HG02759 (cell line): ENCODE results near the gene TSPAN15.
A peak's percentile ranks its signal among the peaks of the same experiment; 100 is the strongest.

ENCODE experiments used
- ATAC-seq: cut with Tn5 transposase; IDR thresholded peaks from one replicate; pipeline ENCODE4 v1.9.1; 2021; ENCODE audit warnings: mild to moderate bottlenecking, moderate library complexity; ENCODE audit not compliant: unreplicated experiment

Gene TSPAN15

DNA sequence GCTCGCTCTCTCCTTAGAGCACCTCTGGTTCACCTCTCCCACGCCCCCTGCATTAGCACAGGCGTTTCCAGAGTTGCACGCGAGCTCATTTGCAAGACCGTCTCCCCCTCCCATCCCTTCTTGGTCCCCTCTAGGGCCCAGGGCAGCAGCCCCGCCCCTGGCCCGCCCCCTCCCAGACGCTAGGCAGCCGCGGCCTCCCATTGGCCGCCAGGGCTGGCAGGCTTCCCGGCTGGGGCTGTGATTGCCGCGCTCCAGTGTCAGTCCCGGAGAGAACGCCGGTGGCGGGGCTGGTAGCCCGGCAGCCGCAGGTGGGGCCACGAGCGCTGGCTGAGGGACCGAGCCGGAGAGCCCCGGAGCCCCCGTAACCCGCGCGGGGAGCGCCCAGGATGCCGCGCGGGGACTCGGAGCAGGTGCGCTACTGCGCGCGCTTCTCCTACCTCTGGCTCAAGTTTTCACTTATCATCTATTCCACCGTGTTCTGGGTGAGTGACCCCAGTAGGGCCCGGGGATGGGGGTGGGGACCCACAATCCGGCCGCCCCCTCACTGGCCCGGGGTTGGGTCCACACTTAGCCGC, at the start of gene TSPAN15:
Gene TSPAN15, plus strand, starts transcription at position 257 of the 575 bp plus-strand sequence. Its CDS starts 130 bp downstream, at position 387.
- ATAC-seq = peak; percentile 94

DNA sequence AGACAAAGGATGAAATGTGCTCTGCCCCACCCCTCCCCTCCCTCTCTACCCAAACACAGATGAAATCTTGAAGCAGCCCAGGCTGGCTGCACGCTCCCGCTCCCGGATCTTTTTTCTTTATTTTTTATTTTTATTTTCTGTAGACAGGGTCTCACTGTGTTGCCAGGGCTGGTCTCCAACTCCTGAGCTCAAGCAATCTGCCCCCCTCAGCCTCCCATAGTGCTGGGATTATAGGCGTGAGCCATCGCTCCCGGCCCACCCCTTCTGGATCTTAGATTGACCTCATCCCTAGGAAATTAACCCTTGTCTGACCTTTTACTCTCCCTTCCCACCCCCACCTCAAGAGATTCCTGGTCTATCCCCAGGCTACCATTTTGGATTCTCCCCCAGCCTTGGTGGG, 48.9 kb upstream of the TSPAN15 start:
- no peak for ATAC-seq

- ATAC-seq = no peak
Observed at GRCh38 chr10:69403066-69403465, 48.2 kb upstream of the TSPAN15 start.

- no peak for ATAC-seq
Observed at GRCh38 chr10:69403519-69403918, 47.7 kb upstream of the TSPAN15 start.

DNA sequence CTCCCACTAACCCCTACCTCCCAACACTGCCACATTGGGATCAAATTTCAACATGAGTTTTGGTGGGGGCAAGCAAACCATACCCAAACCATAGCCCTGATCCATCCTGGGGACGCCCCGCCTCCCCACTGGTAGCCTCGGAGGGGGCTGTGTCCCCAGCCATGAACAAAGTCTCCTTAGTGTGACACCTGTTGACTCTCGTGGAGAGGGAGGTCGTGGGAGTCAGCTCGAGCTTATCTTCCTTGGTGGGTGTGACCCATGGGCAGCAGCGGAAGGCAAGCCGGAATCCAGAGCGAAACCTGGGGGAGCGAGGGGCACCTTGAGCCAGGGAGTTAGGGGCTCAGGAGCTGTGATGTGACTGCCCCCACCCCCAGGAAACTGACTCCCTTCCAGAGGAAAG, 46.5 kb upstream of the TSPAN15 start:
- no peak for ATAC-seq

DNA sequence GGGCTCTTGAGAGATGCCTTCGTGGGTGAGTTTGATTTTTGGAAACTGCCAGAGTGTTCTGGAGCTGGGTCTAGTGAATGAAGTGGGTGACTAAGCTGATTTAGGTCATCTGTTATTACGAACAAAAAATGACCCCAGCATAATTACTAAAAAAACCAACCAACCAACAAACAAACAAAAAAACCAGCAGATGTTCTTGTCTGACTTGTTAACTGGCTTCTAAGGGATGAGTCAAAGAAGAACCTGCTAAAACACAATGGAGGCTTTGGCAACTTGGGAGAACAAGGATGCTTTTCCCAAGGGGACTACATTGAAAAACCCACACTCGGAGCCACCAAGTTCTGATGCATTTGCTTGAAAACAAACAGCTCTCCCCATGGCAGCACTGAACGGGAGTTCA, 46.0 kb upstream of the TSPAN15 start:
- no peak for ATAC-seq

DNA sequence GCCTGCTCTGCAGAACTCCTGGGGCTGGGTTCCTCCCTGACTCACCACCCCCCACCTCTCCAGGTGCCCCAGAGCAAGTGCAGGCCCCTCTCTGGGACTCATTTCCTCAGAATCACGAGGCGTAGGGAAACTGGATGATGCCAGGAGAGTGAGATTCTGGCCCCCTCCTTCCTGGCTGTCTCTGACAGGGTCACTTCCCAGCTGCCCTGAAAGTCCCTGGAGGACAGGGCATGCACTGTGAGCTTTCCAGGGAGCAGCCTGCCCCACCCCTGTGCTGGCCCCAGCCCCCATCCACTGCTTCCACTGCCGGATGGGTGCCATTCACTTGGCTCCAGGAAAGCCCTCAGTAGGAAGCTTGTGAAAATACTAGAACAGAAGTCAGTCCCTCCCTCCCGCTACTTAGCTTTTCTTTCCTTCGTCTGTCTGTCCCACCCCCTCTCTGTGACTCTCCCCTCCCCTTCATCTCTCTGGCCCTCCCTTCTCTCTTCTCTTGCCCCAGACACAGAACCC, 44.9 kb upstream of the TSPAN15 start:
- no peak for ATAC-seq

GRCh38 chr10:69406816-69407580, 44.3 kb upstream of the TSPAN15 start:
- ATAC-seq = no peak

GRCh38 chr10:69407621-69408301, 43.5 kb upstream of the TSPAN15 start:
- no peak for ATAC-seq

- peak; percentile 88 for ATAC-seq
Observed at GRCh38 chr10:69408318-69409175, 42.7 kb upstream of the TSPAN15 start.

DNA sequence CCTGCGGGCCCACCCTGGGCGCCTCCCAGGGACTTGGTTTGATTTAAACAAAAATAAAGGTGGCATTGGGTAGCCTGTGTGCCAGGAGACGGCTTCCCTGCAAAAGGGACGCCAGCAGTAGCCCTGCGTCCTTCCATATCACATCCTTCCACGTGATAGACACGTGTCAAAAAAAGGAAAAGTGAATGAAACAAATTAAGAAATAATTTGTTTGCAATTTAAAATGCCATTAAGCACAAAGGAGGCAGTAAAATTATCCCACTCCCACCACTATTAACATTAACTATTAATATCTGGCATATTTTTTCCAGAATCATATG, 42.1 kb upstream of the TSPAN15 start:
- no peak for ATAC-seq

DNA sequence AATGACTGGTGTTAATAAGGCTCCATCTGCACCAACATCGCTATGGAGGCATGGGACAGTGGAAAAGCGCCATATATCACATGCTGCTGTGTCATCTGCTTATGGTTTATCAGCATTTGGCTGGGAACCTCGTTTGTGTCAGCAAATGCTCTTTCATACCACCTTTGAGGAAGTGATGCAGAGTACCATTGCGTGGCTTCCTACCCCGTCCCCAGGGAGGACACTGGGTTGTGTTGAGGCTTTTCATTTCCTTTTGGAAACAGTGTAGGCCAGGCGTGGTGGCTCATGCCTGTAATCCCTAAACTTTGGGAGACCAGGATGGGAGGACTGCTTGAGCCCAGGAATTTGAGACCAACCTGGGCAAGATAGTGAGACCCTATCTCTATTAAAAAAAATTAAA, 41.3 kb upstream of the TSPAN15 start:
- ATAC-seq = no peak

- no peak for ATAC-seq
Observed at GRCh38 chr10:69410487-69410886, 40.8 kb upstream of the TSPAN15 start.

- no peak for ATAC-seq
Observed at GRCh38 chr10:69411476-69411875, 39.8 kb upstream of the TSPAN15 start.

- no peak for ATAC-seq
Observed at GRCh38 chr10:69412232-69412790, 39.0 kb upstream of the TSPAN15 start.

DNA sequence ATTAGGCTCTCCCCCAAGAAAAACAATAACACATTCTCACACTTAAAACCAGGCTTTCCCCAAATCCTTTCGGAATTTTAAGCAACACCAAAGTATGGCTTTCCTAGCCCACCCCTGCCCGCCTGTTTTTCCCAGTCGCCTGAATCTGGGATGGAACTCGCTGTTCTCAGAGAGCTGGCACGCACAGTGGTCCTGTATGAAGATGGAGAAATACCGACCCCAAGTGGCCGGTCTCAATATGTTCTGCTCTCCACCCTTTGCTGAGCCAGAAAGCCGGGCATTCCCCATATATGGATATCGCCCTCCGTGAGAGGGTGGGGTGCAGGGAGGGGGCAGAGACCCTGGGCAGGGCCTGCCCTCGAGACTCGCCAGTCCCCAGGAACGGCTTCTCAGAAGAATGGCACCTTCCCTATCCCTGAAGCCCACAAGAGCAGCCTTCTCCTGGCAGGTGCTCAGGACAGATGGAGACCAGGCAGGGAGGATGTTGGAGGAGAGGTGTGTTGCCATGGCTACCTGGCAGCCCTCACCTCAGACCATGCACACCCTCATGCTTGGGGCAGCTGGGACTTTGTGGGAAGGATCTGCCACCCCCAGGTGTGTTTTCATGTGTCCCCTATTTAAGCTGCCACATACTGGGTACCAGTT, 37.9 kb upstream of the TSPAN15 start:
- no peak for ATAC-seq

- no peak for ATAC-seq
Observed at GRCh38 chr10:69414036-69415018, 36.9 kb upstream of the TSPAN15 start.

GRCh38 chr10:69415049-69415448, 36.2 kb upstream of the TSPAN15 start:
- no peak for ATAC-seq

DNA sequence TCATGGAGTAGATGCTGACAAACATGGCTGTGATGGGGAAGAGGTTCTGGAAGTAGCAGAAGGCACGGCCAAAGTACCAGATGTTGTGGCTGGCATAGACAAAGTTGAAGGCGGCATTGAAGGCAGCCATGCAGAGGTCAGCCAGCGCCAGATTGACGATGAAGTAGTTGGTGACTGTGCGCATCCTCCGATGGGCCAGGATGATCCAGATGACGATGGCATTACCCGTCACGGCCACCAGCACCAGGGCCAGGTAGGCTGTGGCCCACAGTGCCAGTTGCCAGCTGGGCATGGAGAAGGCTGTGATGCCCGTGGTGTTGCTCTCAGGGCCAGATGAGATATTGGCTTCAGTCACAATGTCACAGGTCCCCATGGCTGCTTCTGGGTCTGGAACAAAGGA, 35.3 kb upstream of the TSPAN15 start:
- ATAC-seq = no peak
